Dermis microvascular lymphatic vessel endothelial cell (primary cell): ENCODE data around the gene GTF2B. TPM values are rescaled to one million over a fixed set of nuclear protein-coding genes. Genes with fewer than 3 reads are reported as not detected.
A peak's percentile ranks its signal among the peaks of the same experiment; 100 is the strongest.
"Not testable (repeated sequence)": the region's sequence is repeated elsewhere in the genome, so short reads cannot be mapped to it uniquely, and the experiment has no call there.

Source experiments
- DNase-seq, 2 donors: peaks; one replicate each; pipeline versions ENCODE4 v3.0.0 to v3.0.0-alpha.2; 2010; ENCODE audit warnings: low read depth in 2 of 2
- total RNA-seq: library from RNA; depleted of rRNA; stranded (reverse); fragments of >200 nt; gene quantifications from 2 replicates; pipeline ENCODE4 v1.2.1, GENCODE V29; 2014

Gene GTF2B
- total RNA-seq, 1 donor from 2014 or later: 34.8 TPM

DNA sequence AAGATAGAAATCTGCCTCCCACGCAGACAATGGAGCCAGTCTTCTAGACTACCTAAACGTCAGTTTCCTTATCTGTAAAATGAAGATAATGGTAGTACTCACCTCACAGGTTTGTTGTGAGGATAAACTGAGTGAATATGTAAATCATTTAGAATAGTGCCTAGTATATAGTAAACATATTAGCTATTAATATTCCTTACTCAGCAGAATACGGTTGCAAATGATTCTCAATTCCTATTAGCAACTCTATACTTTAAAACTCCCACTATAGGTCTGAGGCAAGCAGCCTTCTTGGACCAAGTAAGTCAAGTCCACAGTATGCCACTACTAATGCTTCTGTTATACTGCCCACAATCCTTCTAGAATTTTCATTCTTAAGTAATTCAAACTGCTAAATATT, 5.4 kb downstream of the GTF2B start:
- no peak for DNase-seq

DNA sequence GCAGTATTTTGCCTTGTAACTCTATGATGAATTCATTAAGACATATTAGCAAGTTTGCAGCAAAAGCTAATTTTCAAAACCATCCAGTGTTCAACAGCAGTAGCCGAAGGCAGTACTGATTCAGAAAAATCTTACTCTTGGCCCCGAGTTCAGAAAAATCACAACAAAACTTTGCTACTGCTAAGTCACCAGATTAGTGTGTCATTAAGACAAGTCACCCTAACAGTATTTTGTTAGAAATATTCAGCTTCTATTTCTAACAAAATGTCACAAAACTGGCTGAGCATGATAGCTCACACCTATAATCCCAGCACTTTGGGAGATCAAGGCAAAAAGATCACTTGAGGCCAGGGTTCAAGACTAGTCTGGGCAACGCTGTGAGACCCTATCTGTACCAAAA, 8.2 kb downstream of the GTF2B start:
- DNase-seq: no peak

DNA sequence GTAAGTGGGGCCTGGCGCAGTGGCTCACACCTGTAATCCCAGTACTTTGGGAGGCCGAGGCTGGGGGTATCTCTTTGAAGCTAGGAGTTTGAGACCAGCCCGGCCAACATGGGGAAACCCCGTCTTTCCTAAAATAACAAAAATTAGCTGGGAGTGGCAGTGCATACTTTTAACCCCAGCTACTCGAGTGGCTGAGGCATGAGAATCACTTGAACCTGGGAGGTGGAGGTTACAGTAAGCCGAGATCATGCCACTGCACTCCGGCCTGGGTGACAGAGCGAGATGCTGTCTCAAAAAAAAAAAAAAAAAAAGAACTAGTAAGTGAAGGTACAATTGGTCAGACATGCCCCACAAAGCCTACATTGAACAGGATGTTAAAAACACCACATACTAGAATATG, 10.7 kb downstream of the GTF2B start:
- DNase-seq: not testable (repeated sequence)

DNA sequence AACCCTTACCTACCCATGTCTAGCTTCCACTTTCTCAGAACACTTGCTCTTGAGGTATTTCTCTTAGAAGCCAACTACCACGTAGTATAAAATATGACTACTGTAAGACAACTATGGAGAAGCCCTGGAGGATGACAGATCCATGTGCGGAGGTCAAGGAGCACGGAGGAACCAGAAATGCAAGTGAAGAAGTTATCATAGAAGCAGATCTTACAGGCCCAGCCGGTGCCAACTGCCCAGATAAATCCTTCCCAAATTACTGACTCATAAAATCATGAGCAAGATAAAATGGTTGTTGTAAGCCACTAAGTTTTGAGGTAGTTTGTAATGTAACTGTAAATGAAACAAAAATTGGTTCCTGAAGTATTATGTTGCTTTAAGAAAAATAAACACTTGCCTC, 12.6 kb downstream of the GTF2B start:
- no peak for DNase-seq

DNA sequence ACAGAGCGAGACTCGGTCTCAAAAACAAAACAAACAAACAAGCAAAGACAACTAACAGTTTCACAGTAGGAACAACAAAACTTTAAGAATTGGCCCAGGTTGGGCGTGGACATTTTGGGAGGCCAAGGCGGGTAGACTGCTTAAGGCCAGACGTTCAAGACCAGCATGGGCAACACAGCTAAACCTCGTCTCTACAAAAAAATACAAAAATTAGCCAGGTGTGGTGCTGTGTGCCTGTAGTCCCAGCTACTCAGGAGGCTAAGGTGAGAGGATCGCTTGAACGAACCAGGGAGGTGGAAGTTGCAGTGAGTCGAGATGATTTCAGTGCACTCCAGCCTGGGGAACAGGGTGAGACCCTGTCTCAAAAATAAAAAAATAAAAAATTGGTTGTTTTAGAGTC, 13.5 kb downstream of the GTF2B start:
- DNase-seq: no peak

DNA sequence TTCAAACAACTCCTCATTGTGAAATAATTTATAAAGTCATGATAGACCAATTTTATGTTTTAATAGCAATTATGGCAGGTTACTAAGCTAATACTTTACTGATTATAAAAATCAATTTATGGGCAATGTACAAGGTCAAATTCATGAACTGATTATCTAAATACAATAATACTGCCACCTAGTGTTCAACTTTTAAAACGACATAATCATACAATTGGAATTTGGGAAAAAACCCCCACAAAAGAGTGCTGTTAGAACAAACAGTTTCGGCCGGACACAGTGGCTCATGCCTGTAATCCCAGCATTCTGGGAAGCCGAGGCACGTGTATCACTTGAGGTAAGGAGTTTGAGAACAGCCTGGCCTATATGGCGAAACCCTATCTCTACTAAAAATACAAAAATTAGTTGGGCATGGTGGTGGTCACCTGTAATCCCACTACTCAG, 14.0 kb downstream of the GTF2B start:
- DNase-seq: peak in 1 of 2 donors; percentile 35

DNA sequence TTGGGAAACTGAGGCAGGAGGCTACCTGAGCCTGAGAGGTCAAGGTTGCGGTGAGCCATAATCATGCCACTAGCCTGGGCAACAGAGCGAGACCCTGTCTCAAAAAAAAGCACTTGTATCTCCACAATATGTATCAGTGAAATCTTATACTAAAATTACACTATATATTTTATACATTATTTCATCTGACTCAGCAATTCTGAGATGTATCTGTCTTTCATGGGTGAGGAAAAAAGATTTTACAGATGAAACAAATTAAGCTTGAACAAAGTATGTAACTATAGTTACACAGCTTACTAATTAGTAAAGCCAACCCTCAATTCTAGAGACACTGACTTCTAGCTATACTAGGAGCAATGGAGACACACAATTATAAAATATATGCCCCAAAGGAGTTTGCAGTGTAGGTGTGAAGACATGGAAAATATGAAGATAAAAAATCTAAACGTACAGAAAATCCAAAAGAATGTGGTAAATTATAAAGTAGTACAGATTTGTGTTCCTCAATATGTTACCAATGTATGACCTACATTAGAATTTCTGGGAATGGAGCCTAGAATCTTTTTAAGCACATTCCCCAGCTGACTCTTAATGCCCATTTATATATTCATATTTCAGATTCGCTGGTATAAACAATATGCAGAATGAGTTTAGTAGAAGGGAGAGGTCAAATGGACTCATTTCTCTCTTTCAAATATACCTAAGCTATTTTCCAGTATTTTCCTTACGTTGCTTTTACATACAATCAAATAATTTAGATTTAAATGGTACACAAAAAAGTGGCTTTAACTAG, 14.6 kb downstream of the GTF2B start:
- no peak for DNase-seq

DNA sequence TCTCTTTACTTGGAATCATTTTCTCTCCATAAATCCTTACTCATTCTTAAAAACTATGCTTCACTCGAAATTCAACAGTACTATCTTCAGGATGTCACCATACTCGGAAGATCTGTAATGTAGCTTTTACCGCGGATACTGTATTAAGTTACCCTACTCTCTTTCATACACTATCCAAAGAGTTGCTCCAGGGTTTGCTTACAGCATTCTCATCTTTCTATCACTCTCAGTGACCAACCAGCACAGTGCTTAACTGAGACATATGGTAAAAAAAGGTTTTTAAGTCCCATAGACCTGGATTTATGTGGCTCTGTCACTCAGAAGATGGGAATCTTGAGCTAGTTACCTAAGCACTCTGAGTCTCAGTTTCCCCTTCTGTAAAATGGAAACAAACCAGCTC, 15.8 kb downstream of the GTF2B start:
- no peak for DNase-seq

DNA sequence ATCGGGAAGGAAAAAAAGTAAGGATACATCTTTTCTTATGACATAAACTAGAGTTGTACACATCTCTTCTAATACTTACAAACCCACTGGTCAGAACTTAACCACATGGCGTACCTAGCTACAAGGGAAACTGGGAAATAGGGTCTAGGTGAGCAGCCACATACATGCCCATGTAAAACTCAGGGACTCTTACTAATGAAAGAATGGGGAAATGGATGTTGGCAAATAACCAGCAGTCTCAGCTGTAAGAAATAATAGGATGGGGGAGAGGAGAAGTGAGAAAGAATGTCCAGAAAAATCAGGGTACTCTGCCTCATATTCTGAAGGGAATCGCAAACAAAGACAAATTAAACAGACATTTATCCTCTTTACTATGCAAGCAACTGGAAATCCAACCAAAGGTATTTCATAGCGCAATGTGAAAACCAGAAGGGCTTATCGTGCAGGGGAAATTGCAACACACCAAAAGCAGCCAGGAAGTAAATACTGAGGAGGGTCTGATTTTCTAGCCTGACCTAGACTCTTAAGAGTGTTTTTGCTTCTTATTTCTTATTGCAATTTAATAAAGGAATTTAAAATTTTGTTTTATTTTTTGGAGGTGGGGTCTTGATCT, 17.5 kb downstream of the GTF2B start:
- no peak for DNase-seq

DNA sequence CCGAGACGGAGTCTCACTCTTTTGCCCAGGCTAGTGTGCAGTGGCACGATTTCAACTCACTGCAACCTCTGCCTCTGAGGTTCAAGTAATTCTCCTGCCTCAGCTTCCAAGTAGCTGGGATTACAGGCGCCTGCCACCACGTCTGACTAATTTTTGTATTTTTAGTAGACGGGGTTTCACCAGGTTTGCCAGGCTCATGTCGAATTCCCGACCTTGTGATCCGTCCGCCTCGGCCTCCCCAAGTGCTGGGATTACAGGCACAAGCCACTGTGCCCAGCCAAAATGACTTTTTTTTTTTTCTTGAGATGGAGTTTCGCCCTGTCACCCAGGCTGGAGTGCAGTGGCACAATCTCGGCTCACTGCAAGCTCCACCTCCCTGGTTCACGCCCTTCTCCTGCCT, 21.7 kb downstream of the GTF2B start:
- DNase-seq: not testable (repeated sequence)

DNA sequence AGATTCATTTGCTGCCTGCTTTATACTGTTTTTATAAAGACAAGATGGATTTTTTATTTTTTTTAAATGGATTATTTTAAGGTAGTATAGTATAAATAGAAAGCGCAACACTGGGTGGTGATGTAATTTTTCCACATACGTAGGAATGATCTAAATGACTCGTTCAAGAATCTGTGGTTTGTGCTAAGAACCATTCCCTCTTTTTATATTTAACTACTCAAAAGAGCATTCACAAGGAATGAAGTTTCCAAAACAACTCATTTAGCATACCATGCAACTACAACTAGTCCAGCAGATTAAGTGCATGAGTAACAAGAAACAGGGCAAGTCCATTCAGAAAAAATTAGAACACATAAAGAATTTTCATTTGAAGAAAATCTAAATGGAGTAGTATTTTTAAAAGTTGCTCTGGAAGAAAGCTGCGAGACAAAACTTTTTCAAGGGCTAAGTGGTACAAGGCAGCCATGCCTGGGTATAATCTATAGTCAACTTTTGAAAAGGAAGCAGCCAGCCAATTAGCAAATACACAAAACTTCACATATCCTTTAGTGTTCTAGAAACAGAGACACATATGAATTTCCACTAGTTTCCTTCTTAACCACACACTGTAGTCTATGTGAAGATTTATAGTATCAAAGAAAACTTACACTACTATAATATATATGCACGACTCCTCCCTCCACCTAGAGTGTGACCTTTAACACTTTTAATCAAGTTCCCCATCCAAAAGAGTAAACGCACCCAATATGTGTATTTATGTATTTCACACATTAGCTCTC, 23.4 kb downstream of the GTF2B start:
- DNase-seq: no peak

DNA sequence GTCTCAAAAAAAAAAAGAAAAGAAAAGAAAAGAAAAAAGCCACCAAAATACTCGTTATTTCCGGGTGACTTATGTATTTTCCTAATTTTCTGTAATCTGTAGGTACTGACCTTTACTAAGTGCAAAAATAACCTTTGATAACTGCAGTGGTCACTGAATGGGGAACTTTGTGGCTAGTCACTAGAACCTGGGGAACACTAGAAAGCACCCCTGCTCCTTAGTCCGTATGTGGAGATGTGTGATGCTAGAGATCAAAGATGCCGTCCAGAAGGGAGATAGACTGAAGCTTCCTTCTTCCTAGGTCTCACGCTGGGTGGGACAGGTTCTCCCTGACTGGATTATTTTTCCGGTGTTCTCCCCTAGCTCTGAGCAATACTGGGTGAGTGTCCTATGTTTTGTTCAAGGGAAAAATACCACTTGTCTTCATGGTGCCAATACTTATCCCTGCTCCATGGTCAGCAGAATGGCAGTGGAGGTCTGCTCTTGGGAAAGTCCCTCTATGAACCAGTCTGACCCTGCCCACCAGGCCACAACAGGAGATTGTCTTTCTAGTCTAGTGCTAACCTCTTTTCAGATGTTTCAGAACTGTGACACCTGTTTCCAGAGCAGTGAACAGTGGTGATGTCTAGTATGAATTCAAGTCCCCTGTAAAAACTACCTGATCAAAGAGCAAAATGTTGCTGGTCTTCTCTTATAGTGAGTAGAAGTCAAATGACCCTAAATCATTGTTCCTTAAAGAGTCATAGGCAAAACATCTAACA, 39.9 kb downstream of the GTF2B start:
- DNase-seq: no peak

DNA sequence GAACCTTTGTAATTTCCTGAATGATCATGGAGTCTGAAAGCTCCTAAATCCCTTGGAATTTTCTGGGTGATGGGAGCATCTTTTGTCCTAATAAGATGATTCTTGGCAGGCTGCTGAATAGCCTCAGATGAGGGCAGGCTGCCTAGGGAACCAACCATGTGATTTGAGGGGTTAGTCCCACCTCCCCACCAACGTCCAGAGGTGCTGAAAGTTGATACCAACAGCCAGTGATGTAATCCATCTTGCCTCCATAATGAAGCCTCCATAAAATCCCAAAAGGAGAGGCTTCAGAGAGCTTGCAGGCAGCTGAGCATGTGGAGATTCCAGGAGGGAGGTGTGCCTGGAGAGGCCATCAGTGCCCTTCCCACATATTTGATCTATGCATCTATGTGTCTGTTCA, 43.7 kb downstream of the GTF2B start:
- no peak for DNase-seq

DNA sequence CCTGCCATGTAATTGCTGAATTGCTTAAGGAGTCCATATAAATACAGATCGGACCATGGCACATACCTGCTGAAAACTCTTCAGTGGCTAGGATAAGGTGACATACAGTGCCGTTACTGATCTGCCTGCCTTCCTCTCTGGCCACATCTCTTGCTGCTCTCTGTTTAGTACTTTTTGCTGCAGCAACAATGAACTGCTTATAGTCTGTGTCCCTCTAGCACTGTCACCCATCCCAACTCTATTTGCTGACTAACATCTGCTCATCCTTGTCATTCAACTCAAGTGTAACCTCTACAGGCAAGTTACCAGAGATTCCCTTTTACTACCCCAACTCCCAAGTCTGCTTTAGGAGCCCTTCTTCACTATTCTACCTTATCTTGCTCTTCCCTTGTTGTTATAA, 65.6 kb downstream of the GTF2B start:
- DNase-seq: no peak

DNA sequence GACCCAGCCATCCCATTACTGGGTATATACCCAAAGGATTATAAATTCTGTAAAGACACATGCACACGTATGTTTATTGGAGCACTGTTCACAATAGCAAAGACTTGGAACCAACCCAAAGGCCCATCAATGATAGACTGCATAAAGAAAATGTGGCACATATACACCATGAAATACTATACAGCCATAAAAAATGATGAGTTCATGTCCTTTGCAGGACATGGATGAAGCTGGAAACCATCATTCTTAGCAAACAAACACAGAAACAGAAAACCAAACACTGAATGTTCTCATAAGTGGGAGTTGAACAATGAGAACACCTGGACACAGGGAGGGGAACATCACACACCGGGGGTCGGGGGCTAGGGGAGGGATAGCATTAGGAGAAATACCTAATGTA, 71.7 kb downstream of the GTF2B start:
- DNase-seq: not testable (repeated sequence)

DNA sequence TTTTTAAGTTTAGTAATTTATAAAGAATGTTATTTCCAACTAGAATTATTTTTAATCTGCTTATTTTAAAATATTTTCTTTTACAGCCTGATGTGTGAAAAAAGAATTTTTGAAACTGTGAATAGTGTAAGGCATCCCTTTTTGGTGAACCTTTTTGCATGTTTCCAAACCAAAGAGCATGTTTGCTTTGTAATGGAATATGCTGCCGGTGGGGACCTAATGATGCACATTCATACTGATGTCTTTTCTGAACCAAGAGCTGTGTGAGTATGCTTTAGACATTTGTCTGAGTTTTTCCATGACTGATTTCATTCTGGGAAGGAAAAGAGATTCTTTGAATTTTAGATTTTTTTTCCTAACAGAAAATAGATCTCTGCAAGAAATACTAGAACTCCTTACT, 77.9 kb downstream of the GTF2B start:
- no peak for DNase-seq

DNA sequence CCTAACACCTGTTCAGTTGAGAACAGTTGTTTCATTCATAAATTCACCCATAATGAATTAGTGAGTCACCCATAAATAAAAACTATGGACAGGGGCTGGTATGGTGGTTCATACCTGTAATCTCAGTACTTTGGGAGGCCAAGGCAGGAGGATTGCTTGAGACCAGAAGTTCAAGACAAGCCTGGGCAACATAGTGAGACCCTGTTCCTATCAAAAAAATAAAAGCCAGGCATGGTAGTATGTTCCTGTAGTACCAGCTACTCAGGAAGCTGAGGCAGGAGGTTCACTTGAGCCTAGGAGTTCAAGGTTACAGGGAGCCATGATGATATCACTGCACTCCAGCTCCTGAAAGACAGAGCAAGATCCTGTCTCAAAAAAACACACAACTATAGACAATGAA, 79.0 kb downstream of the GTF2B start:
- no peak for DNase-seq

DNA sequence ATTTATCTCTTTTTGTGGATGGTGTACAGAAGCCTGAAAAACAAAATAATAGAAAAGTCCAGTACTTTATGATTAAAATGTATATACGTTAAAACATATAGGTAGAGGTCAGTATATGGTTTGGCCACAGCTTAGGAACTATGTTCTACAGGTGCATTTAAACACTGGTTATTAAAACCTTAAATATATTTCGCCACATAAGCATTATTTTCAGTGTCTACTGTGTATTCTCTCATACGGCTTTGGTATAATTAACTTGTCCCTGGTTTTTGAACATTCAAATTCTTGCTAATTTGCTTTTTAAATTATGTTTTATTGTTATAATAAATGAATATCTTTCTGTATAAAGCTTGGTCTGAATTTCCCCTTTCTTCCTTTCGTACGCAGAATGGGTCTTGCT, 87.9 kb downstream of the GTF2B start:
- no peak for DNase-seq

DNA sequence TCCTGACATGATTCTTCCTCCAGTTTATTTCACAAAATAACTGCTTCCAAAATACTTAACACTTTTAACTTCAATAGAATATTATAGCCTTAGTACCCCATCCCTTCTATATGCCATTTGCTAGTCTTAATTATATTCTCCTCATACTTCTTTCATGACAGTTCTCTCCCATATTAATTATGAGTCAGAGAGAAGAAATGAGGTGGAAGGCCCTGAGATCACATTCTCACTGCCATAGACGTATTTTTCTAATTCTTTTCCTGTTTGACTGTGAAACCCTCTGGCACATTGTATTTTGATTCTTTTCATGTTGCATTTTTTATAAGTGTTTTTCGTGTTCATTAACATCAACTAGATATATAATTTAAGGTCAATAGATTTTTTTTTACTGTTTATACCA, 88.4 kb downstream of the GTF2B start:
- peak in 1 of 2 donors; percentile 46 for DNase-seq
